HG02981 (cell line): ENCODE data around the gene DUSP16.
"Not testable (repeated sequence)": the region's sequence is repeated elsewhere in the genome, so short reads cannot be mapped to it uniquely, and the experiment has no call there.

Experiments
- ATAC-seq: cut with Tn5 transposase; IDR thresholded peaks from one replicate; pipeline ENCODE4 v1.9.1; 2021; ENCODE audit warnings: mild to moderate bottlenecking, moderate library complexity; ENCODE audit not compliant: unreplicated experiment

The DUSP16 gene

GRCh38 chr12:12585115-12585863, 22.6 kb upstream of the DUSP16 start:
- ATAC-seq: no peak

DNA sequence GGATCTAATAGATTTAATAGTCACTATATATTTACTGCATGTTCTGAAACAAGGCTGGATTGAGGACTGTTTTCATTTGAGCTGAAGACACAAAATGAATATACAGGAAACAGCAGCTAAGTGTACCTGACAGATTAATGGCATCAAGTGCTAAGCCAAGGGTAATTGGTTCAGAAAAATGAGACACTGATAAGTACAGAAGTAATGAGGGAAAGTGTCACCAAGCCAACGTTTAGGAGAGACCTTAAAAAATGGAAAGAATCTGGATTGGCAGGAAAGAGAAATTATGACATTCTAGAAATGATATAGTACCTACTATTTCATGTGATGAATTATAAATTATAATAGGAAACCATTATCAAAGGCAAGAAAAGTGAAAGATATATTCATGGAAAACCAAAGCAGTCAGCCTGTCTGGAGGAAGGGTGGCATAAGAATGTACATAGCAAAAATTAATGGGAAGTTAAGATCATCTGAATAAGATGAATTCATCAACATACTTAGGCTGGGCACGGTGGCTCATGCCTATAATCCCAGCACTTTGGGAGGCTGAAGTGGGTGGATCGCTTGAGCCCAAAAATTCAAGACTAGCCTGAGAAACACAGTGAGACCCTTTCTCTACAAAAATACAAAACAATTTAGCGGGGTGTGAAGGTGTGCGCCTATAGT, 21.0 kb upstream of the DUSP16 start:
- no peak for ATAC-seq

DNA sequence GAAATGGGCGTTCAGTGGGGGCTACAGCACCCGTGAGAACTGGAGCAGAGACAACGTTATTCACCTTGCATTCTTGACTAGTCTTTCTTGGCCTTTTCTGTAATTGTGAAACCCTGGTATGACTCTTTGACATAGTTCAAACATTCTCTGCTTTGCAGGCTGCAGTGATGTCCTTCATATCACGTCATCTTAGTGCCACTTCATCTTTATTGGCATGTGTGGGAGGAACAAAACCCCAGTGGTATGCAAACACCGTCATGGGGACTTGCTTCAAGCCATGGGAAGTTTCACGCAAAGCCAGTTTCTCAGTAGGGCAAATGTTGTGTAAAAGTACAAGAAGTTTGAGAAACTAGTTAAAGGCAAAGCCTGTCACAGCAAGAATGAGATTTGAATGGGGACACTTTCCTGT, 20.2 kb upstream of the DUSP16 start:
- ATAC-seq: peak; percentile 93

DNA sequence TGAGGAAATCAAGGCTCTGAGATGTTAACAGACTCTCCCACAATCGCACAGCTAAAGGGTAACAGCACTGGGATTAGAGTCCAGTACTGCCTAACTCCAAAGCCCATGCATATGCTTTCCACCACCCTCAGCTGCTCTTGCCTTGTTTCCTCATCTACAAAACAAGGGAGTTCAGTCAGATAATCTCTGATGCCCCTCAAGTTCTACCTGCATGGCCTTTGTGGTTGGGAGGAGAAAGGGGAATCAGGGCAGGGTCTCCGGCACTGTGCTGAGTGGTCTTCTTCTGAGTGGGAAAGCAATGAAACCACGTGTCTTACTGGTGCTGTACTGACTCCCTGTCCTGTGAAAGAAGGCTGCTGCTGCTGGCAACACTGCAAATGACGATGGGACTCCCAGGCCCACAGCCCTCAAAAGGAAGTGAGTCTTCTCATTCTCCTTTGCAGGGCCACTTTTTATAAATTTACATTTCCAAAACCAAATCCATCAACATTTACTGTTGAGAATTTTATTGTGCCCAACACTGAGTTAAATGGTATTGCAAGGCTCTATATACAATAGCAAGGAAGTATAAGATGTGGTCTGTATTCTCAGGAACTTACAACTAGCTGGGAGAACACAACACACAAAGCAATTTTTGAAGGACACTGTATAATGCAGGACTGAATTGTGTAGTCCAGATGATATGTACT, 19.7 kb upstream of the DUSP16 start:
- peak; percentile 31 for ATAC-seq

- ATAC-seq: not testable (repeated sequence)
These were observed 18.1 kb upstream of the DUSP16 start for GRCh38 chr12:12580716-12581115.

DNA sequence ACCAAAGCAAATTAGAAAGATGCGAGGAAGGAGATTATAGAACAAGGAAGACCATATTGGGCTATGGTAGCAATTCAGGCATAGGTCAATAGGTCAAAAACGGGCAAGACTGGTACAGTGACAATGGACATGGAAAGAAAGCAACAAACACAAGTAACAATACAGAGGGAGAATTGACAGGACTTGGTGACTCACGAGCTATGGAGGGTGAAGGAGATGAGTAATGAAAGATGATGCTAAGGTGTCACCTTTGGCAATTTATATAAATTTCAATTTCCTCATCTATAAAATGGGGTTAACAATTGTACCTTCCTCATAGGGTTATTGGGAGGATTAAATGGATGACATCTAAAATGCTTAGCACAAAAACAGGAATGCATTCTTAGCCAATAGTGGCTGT, 15.1 kb upstream of the DUSP16 start:
- no peak for ATAC-seq

- no peak for ATAC-seq
These were observed 10.0 kb upstream of the DUSP16 start for GRCh38 chr12:12572659-12573058.

- ATAC-seq: not testable (repeated sequence)
These were observed 3.3 kb upstream of the DUSP16 start for GRCh38 chr12:12565971-12566370.

GRCh38 chr12:12564911-12565310, 2.2 kb upstream of the DUSP16 start:
- ATAC-seq: no peak

DNA sequence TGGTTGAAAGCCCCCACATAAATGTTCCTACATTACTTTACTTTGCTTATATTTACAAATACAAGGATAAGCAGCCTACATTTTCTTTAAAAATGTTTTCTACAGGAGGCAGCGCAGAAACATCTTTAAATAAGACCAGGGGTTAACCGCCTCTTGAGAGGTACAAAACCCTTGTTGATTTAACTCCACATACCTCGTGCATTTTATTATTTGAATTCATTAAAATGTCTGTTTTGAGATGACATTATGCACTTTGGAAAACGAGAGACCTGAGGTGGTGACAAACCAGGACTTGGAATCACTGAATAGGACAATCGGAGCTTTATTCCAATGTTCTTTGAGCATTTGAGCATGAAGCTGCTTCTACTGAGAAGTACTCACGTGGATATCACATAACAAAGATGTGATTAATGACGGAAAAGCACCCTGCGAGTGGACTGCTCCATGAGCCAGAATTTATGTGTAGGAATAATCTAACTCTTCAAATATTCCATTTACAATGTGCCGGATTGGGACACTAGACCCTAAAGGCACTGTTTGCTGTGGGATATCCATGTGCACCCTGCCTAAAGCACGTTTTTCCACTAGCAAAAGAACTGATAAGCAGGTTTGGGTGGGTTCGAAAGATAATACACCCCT, 746 bp upstream of the DUSP16 start:
- ATAC-seq: no peak

DNA sequence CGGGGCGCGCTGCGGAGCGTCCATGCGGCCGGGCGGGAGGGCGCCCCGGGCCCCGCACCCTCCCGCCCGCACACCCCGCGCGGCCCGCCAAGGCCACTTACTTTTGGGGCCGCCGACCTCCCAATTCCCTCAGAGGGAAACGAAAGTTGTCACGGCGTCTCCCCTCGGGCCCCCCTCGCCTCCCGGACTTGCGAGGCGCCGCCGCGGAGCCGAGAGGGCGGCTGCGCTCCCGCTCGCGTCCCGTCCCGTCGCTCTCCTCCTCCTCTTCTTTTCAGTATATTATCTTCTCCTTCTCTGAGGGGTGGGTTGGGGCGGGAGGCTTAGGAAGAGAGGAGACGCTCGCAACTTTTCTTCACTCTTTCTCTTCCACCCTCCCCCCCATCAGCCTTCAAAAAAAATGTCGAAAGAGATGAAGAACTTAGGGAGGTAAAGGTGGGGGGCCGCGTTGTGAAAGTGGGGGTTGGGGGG, 613 bp downstream of the DUSP16 start:
- no peak for ATAC-seq

GRCh38 chr12:12561371-12562015, 1.2 kb downstream of the DUSP16 start:
- no peak for ATAC-seq

GRCh38 chr12:12560587-12561370, 1.9 kb downstream of the DUSP16 start:
- no peak for ATAC-seq

GRCh38 chr12:12559719-12560296, 2.9 kb downstream of the DUSP16 start:
- ATAC-seq: no peak

- ATAC-seq: no peak
These were observed 4.4 kb downstream of the DUSP16 start for GRCh38 chr12:12558291-12558690.

DNA sequence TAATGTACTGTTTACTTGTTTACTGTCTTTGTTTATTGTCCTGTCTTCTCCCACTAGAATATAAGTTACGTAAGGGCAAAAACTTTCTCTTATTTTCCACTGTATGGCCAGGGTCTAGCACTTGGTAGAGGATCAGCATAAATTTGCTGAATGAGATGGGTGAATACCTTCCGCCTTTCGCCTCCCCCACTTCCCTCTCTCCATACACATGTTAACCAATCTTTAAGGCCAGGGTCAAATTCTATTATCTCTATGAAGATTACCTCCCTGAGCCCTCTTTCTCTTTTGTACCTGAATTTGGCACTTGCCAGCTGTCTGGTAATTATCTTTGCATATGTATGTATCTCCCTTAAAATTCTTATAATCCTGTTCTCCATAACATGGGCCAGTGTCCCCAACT, 4.9 kb downstream of the DUSP16 start:
- no peak for ATAC-seq

- no peak for ATAC-seq
These were observed 7.0 kb downstream of the DUSP16 start for GRCh38 chr12:12555656-12556055.

DNA sequence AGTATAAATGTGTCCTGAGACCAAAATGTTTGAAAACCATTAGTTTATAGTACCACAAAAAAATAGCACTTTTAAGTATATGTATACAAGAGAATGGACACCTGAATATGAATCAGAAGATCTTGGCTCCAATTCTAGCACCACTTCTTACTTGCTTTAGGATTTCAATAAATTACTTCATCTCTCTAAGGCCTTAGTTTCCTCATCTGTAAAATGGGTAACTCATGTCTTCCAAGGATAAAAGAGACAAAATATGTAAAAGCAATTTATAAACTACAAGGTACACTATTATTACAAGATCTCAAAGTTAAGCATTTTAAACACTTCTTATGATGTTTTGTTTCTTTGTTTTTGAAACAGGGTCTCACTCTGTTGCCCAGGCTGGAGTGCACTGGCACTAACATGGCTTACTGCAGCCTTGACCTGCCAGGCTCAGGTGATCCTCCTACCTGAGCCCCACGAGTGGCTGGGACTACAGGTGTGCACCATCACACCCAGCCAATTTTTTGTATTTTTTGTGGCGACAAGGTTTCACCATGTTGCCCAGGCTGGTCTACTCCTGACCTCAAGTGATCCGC, 9.4 kb downstream of the DUSP16 start:
- no peak for ATAC-seq

DNA sequence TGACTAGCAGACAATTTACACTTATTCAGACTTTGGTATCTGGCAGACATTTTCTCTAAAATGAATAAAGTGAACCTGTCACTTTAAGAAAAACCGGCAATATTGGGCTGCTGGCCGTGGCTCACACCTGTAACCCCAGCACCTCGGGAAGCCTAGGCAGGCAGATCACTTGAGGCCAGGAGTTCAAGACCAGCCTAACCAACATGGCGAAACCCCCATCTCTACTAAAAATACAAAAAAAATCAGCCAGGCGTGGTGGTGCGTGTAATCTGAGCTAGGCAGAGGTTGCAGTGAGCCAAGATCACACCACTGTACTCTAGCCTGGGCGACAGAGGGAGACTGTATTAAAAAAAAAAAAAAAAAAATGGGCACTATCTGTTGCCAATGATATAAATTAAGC, 11.5 kb downstream of the DUSP16 start:
- no peak for ATAC-seq
